Common myeloid progenitor, CD34-positive (primary cell): ENCODE data around the gene MAPKBP1.

ENCODE experiments used
- CTCF ChIA-PET: fragments of 350-600 bp; sonication (Branson Sonifier 250); formaldehyde crosslinking; loops from one replicate; lab custom pipeline; 2021; ENCODE audit warnings: antibody characterized with exemption; lab: Charles Lee
- POLR2A ChIA-PET: fragments of 350-600 bp; sonication (Branson Sonifier 250); formaldehyde crosslinking; loops from one replicate; lab custom pipeline; 2021; ENCODE audit warnings: antibody characterized with exemption; lab: Charles Lee
- DNase-seq, 3 donors: peaks; one replicate each; pipeline versions ENCODE4 v3.0.0 to v3.0.0-alpha.2; 2013
- H3K27ac ChIP-seq, 2 experiments: 1 replicate in 1 of 2; 2 replicates in 1 of 2; pipeline ENCODE4 v1.7.0; 2013; ENCODE audit warnings: inconsistent platforms in 2 of 2, low read length in 2 of 2, mild to moderate bottlenecking in 2 of 2, low read depth in 1 of 2, moderate library complexity in 1 of 2; ENCODE audit not compliant: severe bottlenecking in 2 of 2, insufficient read depth in 1 of 2, poor library complexity in 1 of 2
- H3K27me3 ChIP-seq, 5 experiments: replicated peaks in 2 of 5; 1 replicate in 3 of 5; 2 replicates in 2 of 5; pipeline versions ENCODE4 v1.6.1 to v1.7.0; 2013; ENCODE audit warnings: low read length in 4 of 5, mild to moderate bottlenecking in 2 of 5, moderate library complexity in 2 of 5, inconsistent platforms in 1 of 5; ENCODE audit not compliant: insufficient read depth in 5 of 5, control insufficient read depth in 4 of 5
- H3K36me3 ChIP-seq, 4 experiments: 1 replicate in 2 of 4; 2 replicates in 2 of 4; pipeline versions ENCODE4 v1.6.1 to v1.7.0; 2013; ENCODE audit warnings: low read length in 3 of 4, control low read depth in 1 of 4, mild to moderate bottlenecking in 1 of 4; ENCODE audit not compliant: control insufficient read depth in 4 of 4, insufficient read depth in 4 of 4
- H3K4me1 ChIP-seq, 4 experiments: 1 replicate in 3 of 4; 2 replicates in 1 of 4; pipeline versions ENCODE4 v1.6.1 to v1.7.1; 2013; ENCODE audit warnings: low read length in 3 of 4, mild to moderate bottlenecking in 3 of 4, control low read depth in 1 of 4, inconsistent platforms in 1 of 4, moderate library complexity in 1 of 4; ENCODE audit not compliant: control insufficient read depth in 4 of 4, insufficient read depth in 4 of 4; ENCODE audit errors: control extremely low read depth in 1 of 4
- H3K4me3 ChIP-seq, 7 experiments: 1 replicate in 4 of 7; 2 replicates in 3 of 7; pipeline versions ENCODE4 v1.5.1 to v1.7.0; 2013; ENCODE audit warnings: mild to moderate bottlenecking in 7 of 7, low read length in 6 of 7, moderate library complexity in 6 of 7, inconsistent platforms in 2 of 7, low read depth in 2 of 7, control low read depth in 1 of 7; ENCODE audit not compliant: insufficient read depth in 4 of 7, control insufficient read depth in 1 of 7; ENCODE audit errors: extremely low read depth in 1 of 7
- H3K9me3 ChIP-seq, 5 experiments: 1 replicate in 4 of 5; 2 replicates in 1 of 5; pipeline versions ENCODE4 v1.6.1 to v1.7.1; 2013; ENCODE audit warnings: low read length in 4 of 5, mild to moderate bottlenecking in 2 of 5, inconsistent platforms in 1 of 5, low read depth in 1 of 5, moderate library complexity in 1 of 5; ENCODE audit not compliant: control insufficient read depth in 4 of 5, insufficient read depth in 2 of 5; ENCODE audit errors: control extremely low read depth in 1 of 5
- WGBS: methylation state at CpG from one replicate; pipeline ENCODE4 v1.1.5; 2013; ENCODE audit not compliant: insufficient coverage; 5-methylcytosine and 5-hydroxymethylcytosine counted together

Gene MAPKBP1

DNA sequence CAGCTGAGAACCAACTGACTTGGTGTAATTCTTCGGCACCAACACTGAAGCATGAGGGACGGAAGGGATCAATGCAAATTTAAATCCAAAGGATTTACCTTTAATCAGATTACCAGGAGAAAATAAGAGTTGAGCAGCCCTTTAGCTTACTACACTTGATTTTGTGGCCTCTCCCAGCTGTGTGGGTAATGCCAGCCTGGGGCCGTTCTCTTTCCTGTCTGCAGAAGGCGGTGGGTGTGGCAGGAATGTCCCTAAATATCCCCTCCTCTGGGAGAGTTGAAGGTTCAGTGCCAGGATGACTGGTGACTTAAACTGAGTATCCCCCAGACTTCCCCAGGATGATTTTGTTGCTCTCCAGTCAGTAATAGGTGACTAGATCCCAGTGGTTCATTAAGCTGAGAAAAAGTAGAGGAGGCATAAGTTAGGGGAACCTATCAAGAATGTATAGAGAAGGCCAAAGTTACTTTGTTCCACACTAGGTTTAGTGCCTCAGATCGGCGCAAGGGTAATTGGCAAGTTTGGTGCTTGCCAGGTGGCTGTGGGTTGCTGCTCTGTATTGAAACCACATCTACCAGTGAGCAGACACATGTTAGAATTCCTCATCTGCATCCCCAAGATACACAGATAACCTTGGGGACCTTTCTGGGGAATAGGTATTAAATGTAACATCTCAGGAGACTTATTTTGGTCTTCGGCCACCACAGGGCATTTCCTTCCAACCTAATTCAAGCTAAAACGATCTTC, 23.1 kb downstream of the MAPKBP1 start:
- CTCF ChIA-PET: interaction anchor here (0.6 to 6.7 kb wide), 7 partner anchors 10 to 403 kb away, joined by 3 to 46 read pairs (median 7); partner anchors contain the start of genes LTK and MAPKBP1

DNA sequence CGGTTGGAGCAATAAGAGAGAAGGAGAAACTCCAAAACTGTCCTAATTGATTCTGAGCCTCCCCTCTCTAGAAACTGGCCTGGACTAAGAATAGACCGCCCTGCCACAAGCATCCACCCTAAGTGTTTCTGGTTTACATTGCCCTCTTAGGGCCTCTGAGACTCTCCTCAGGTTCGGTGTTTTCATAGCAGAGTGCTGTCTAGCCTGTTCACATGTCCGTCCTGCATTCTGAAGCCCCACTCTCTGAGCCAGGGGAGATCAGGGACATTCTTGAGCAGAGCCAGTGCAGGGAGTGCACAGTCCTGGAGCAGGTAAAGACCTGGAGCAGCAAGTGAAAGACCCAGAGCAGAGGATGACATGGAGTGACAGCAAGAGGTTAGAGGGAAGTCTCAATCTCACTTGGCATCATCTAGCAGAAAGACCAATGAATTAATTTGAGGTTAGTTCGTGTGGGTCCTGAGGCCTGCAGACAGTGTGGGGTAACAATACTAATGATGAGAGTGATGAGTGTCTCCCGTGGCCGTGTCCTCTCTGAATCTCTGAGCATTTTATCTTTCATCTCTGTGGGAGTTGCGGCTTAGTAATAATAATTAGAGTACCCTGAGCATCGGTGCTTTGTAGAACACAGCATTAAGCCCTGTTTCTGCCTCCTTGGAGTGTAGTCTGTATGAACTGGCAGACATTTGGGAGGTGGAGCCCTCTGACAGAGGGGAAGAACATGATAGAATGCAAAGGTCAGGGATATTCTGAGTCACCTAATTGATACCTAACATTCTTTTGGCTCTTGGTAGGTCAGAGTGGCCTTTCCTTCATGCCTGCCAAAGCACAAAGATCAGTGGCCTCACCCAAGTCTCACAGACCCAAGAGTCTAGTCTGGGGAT, 24.6 kb downstream of the MAPKBP1 start:
- no peak overlapping the region for H3K4me3 ChIP-seq
- no peaks in the 10 kb centered on the region for H3K27me3 ChIP-seq
- peaks cover 4 to 28% (median 26%) of the 10 kb centered on the region in 4 experiments for H3K4me1 ChIP-seq
- peaks cover 0 to 19% (median 8%) of the 10 kb centered on the region in 4 experiments for H3K36me3 ChIP-seq
- POLR2A ChIA-PET: no interaction called here
- WGBS: 96% methylated on average over 9 of the region's 9 CpGs
- CTCF ChIA-PET: interaction anchor here (3.0 to 9.0 kb wide), 3 partner anchors 12 to 22 kb away, joined by 19 to 139 read pairs (median 46); partner anchors contain the start of gene MAPKBP1
- H3K27ac ChIP-seq: no peak overlapping the region
- H3K9me3 ChIP-seq: peaks cover 0 to 2% (median 0%) of the 10 kb centered on the region in 5 experiments
- no peak for DNase-seq

More for the DNA sequence above, 23.1 kb downstream of the MAPKBP1 start:
- 60% methylated on average over 5 of the region's 8 CpGs for WGBS
- POLR2A ChIA-PET: interaction anchor here (1.2 kb wide), 1 partner anchor 11 kb away, joined by 3 read pairs; no protein-coding TSS in a partner anchor
- Histone ChIP-seq H3K9me3 (peaks cover 0 to 2% (median 0%) of the 10 kb centered on the region in 5 experiments), H3K27ac (no peak overlapping the region), H3K4me1 (peaks cover 4 to 36% (median 28%) of the 10 kb centered on the region in 4 experiments), H3K36me3 (peaks cover 0 to 19% (median 8%) of the 10 kb centered on the region in 4 experiments), H3K27me3 (no peaks in the 10 kb centered on the region), H3K4me3 (no peak overlapping the region)
- peak in 2 of 3 donors; percentile 34 to 56 for DNase-seq

DNA sequence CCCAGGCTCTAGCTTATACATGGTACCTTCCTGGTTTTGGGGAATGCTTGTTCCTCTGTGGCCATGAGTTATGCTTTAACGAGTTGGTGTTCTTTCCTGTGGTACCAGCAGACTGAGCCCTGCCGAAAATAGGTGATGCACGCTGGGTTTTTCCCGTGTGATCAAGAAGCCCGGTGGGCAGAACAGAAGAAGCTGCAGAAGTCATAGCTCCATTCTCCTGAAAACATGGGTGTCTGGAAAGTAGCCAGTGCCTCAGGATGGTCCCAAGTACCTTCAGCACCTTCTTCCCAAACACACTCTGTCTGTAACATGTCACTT, 25.2 kb downstream of the MAPKBP1 start:
- Histone ChIP-seq H3K27me3 (no peaks in the 10 kb centered on the region), H3K4me3 (no peak overlapping the region), H3K27ac (no peak overlapping the region), H3K9me3 (peaks cover 0 to 2% (median 0%) of the 10 kb centered on the region in 5 experiments), H3K4me1 (peaks cover 4 to 29% (median 29%) of the 10 kb centered on the region in 4 experiments), H3K36me3 (peaks cover 0 to 19% (median 8%) of the 10 kb centered on the region in 4 experiments)
- POLR2A ChIA-PET: no interaction called here
- CTCF ChIA-PET: interaction anchor here (3.0 to 9.0 kb wide), 2 partner anchors 12 to 23 kb away, joined by 19 to 139 read pairs; partner anchors contain the start of gene MAPKBP1
- DNase-seq: no peak
- 100% methylated on average over 5 of the region's 5 CpGs for WGBS

DNA sequence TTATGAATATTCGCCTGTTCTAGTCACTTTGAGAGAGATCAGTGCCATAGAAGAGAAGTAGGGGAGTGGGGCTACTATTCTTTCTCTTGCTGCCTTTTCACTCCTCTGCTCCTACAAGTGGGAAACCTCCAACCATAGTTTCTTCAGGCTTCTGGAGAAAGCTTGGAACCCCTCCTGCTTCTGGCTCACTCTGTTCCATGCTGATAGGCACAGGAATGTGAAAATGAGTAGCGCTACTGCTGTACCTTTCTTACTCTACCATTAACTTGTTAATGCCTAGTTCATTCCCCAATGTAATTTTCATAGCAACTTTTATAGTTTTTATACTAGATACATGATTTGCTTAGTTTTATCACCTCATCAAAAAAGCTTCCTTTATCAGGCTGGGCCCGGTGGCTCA, 26.9 kb downstream of the MAPKBP1 start:
- H3K27me3 ChIP-seq: no peaks in the 10 kb centered on the region
- WGBS: no CpG with 5 or more reads among the region's 3 CpGs
- ChIA-PET CTCF (interaction anchor here (1.2 to 9.0 kb wide), 4 partner anchors 9 to 25 kb away, joined by 3 to 139 read pairs (median 17); partner anchors contain the start of gene MAPKBP1), POLR2A (no interaction called here)
- H3K27ac ChIP-seq: no peak overlapping the region
- H3K4me3 ChIP-seq: no peak overlapping the region
- peaks cover 0 to 19% (median 8%) of the 10 kb centered on the region in 4 experiments for H3K36me3 ChIP-seq
- peaks cover 0 to 2% (median 0%) of the 10 kb centered on the region in 5 experiments for H3K9me3 ChIP-seq
- peaks cover 2 to 38% (median 34%) of the 10 kb centered on the region in 4 experiments for H3K4me1 ChIP-seq
- no peak for DNase-seq

DNA sequence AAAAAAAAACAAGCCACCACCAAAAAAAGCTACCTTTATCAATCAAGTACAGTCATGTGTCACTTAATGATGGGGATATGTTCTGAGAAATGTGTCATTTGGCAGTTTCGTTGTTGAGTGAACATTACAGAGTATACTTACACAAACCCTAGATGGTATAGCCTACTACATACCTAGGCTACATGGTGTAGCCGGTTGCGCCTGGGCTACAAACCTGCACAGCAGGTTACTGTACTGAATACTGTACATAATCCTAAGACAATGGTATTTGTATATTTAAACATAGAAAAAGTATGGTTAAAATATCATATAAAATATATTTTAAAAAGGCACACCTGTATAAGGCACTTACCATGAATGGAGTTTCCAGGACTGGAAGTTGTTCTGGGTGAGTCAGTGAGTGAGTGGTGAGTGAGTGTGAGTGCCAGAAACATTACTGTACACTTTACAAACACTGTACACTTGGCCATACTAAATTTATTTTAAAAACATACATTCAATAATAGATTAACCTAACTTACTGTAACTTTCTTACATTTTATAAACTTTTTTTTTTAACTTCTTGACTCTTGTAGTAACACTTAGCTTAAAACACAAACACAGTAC, 27.7 kb downstream of the MAPKBP1 start:
- Histone ChIP-seq H3K27ac (no peak overlapping the region), H3K4me3 (no peak overlapping the region), H3K27me3 (no peaks in the 10 kb centered on the region), H3K9me3 (peaks cover 0 to 2% (median 0%) of the 10 kb centered on the region in 5 experiments), H3K4me1 (peaks cover 0 to 37% (median 27%) of the 10 kb centered on the region in 4 experiments), H3K36me3 (peaks cover 0 to 19% (median 8%) of the 10 kb centered on the region in 4 experiments)
- ChIA-PET CTCF (interaction anchor here (1.0 to 9.0 kb wide), 7 partner anchors 10 to 26 kb away, joined by 3 to 139 read pairs (median 4); partner anchors contain the start of gene MAPKBP1), POLR2A (interaction anchor here (0.6 kb wide), 1 partner anchor 51 kb away, joined by 3 read pairs; no protein-coding TSS in a partner anchor)
- WGBS: no CpG with 5 or more reads among the region's 3 CpGs
- no peak for DNase-seq

DNA sequence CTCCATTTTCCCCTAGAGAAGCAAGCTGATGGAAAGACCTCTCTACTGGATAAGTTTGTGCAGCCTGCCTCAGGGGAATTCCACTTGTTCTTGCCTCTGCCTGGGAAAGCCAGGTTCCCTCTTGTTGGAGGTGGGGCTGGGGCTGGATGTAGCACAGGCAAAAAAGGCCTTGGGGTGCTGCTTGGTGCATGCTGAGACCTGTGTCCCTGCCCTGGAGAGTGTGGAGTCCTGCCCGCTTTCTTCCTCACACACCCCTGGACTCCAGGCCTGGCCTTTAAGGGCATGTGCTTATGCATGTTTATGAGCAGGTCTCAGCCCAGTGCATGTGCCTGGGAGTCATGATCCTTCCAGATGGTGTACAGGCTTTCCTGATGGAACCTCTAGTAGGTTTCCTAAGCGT, 30.1 kb downstream of the MAPKBP1 start:
- H3K9me3 ChIP-seq: peaks cover 0 to 2% (median 0%) of the 10 kb centered on the region in 5 experiments
- H3K4me1 ChIP-seq: peaks cover 0 to 33% (median 25%) of the 10 kb centered on the region in 4 experiments
- no peak overlapping the region for H3K4me3 ChIP-seq
- H3K27ac ChIP-seq: peak overlapping the region; percentile 77 to 90
- ChIA-PET POLR2A (no interaction called here), CTCF (interaction anchor here (1.0 to 9.0 kb wide), 5 partner anchors 9 to 148 kb away, joined by 3 to 139 read pairs (median 4); partner anchors contain the start of gene MAPKBP1)
- peaks cover 0 to 17% (median 8%) of the 10 kb centered on the region in 4 experiments for H3K36me3 ChIP-seq
- no peaks in the 10 kb centered on the region for H3K27me3 ChIP-seq
- WGBS: 100% methylated on average over 1 of the region's 2 CpGs
- no peak for DNase-seq
